H9 (cell line): ENCODE results near the gene SEC14L5. TPM values are rescaled to one million over a fixed set of nuclear protein-coding genes. Genes with fewer than 3 reads are reported as not detected.

Source experiments
- DNase-seq: peaks from one replicate; pipeline ENCODE4 v3.0.0-alpha.2; 2017
- H2AFZ ChIP-seq: one replicate; pipeline ENCODE4 v1.6.1; 2013; ENCODE audit warnings: mild to moderate bottlenecking, low read length, control low read depth, moderate library complexity
- H2AK5ac ChIP-seq: 2 replicates; pipeline ENCODE4 v1.6.1; 2013; ENCODE audit warnings: low read length, control low read depth, mixed read lengths; ENCODE audit not compliant: insufficient read length
- H2BK120ac ChIP-seq: one replicate; pipeline ENCODE4 v1.6.1; 2013; ENCODE audit warnings: low read depth, mild to moderate bottlenecking, low read length, control low read depth, inconsistent platforms; ENCODE audit not compliant: poor library complexity, severe bottlenecking
- H2BK12ac ChIP-seq: 2 replicates; pipeline ENCODE4 v1.6.1; 2013; ENCODE audit warnings: low read length, control low read depth, mixed read lengths, low read depth; ENCODE audit not compliant: insufficient read length
- H2BK15ac ChIP-seq: 2 replicates; pipeline ENCODE4 v1.6.1; 2013; ENCODE audit warnings: low read depth, low read length, control low read depth
- H2BK20ac ChIP-seq: one replicate; pipeline ENCODE4 v1.6.1; 2013; ENCODE audit warnings: low read depth, mild to moderate bottlenecking, low read length, control low read depth, inconsistent platforms; ENCODE audit not compliant: poor library complexity, severe bottlenecking
- H2BK5ac ChIP-seq: 2 replicates; pipeline ENCODE4 v1.6.1; 2013; ENCODE audit warnings: low read length, control low read depth, mixed read lengths; ENCODE audit not compliant: insufficient read length
- H3K14ac ChIP-seq: 2 replicates; pipeline ENCODE4 v1.6.1; 2013; ENCODE audit warnings: low read length, control low read depth; ENCODE audit not compliant: insufficient read depth
- H3K18ac ChIP-seq: 2 replicates; pipeline ENCODE4 v1.6.1; 2013; ENCODE audit warnings: low read depth, mild to moderate bottlenecking, mixed read lengths, low read length, control low read depth; ENCODE audit not compliant: insufficient read length
- H3K23ac ChIP-seq: 2 replicates; pipeline ENCODE4 v1.6.1; 2013; ENCODE audit warnings: low read length, control low read depth, mixed read lengths, low read depth; ENCODE audit not compliant: insufficient read length
- H3K23me2 ChIP-seq: 2 replicates; pipeline ENCODE4 v1.6.1; 2013; ENCODE audit warnings: low read depth, mild to moderate bottlenecking, mixed read lengths, low read length, control low read depth; ENCODE audit not compliant: insufficient read length, poor library complexity, severe bottlenecking
- H3K27ac ChIP-seq: 2 replicates; pipeline ENCODE4 v1.5.1; 2013; ENCODE audit warnings: low read length, control low read depth, mixed read lengths, low read depth; ENCODE audit not compliant: insufficient read length
- H3K27me3 ChIP-seq: 2 replicates; pipeline ENCODE4 v1.6.1; 2013; ENCODE audit warnings: low read length, control low read depth, inconsistent platforms; ENCODE audit not compliant: insufficient read depth
- H3K4ac ChIP-seq: 2 replicates; pipeline ENCODE4 v1.6.1; 2013; ENCODE audit warnings: low read depth, mild to moderate bottlenecking, control low read depth, inconsistent platforms, low read length, moderate library complexity
- H3K4me1 ChIP-seq: 2 replicates; pipeline ENCODE4 v1.6.1; 2013; ENCODE audit warnings: low read length, control low read depth, inconsistent platforms; ENCODE audit not compliant: insufficient read depth
- H3K4me2 ChIP-seq: 2 replicates; pipeline ENCODE4 v1.6.1; 2013; ENCODE audit warnings: low read length, control low read depth, mixed read lengths; ENCODE audit not compliant: insufficient read length, insufficient read depth
- H3K56ac ChIP-seq: 2 replicates; pipeline ENCODE4 v1.6.1; 2013; ENCODE audit warnings: low read depth, mild to moderate bottlenecking, mixed read lengths, low read length, control low read depth; ENCODE audit not compliant: insufficient read length
- H3K79me1 ChIP-seq: 2 replicates; pipeline ENCODE4 v1.6.1; 2013; ENCODE audit warnings: low read depth, mild to moderate bottlenecking, moderate library complexity, low read length, control low read depth, inconsistent platforms; ENCODE audit not compliant: insufficient read depth, poor library complexity, severe bottlenecking
- H3K79me2 ChIP-seq: 2 replicates; pipeline ENCODE4 v1.6.1; 2013; ENCODE audit warnings: low read length, control low read depth, inconsistent platforms; ENCODE audit not compliant: insufficient read depth
- H3K9ac ChIP-seq: 2 replicates; pipeline ENCODE4 v1.6.1; 2013; ENCODE audit warnings: low read length, control low read depth, mixed read lengths; ENCODE audit not compliant: insufficient read length; ENCODE audit errors: extremely low read depth
- H3K9me3 ChIP-seq: one replicate; pipeline ENCODE4 v1.6.1; 2013; ENCODE audit warnings: low read depth, low read length, inconsistent platforms; ENCODE audit not compliant: control insufficient read depth
- H3T11ph ChIP-seq: one replicate; pipeline ENCODE4 v1.6.1; 2013; ENCODE audit warnings: mild to moderate bottlenecking, low read length, control low read depth, inconsistent platforms
- H4K20me1 ChIP-seq: one replicate; pipeline ENCODE4 v1.6.1; 2013; ENCODE audit not compliant: control insufficient read depth, insufficient read length, insufficient read depth
- H4K5ac ChIP-seq: 2 replicates; pipeline ENCODE4 v1.6.1; 2013; ENCODE audit warnings: low read depth, mild to moderate bottlenecking, mixed read lengths, low read length, control low read depth; ENCODE audit not compliant: insufficient read length
- H4K8ac ChIP-seq: replicated peaks from 2 replicates; pipeline ENCODE4 v1.6.1; 2013; ENCODE audit warnings: low read length, control low read depth, mixed read lengths, low read depth; ENCODE audit not compliant: insufficient read length
- H4K91ac ChIP-seq: 2 replicates; pipeline ENCODE4 v1.6.1; 2013; ENCODE audit warnings: low read depth, mild to moderate bottlenecking, moderate library complexity, mixed read lengths, low read length, control low read depth; ENCODE audit not compliant: insufficient read length
- H3K27ac Mint-ChIP-seq, 3 experiments: 2 replicates in 2 of 3; 3 replicates in 1 of 3; pipeline ENCODE4 v1.8.0; 2020 to 2021; ENCODE audit warnings: mixed read lengths in 3 of 3, mild to moderate bottlenecking in 1 of 3, moderate library complexity in 1 of 3
- H3K27me3 Mint-ChIP-seq: 2 replicates; pipeline ENCODE4 v1.8.0; 2021; ENCODE audit warnings: low read depth, mild to moderate bottlenecking, moderate library complexity, mixed read lengths
- H3K36me3 Mint-ChIP-seq, 3 experiments: 2 replicates in 2 of 3; 3 replicates in 1 of 3; pipeline ENCODE4 v1.8.0; 2020 to 2021; ENCODE audit warnings: low read depth in 3 of 3, mixed read lengths in 3 of 3; ENCODE audit not compliant: insufficient read depth in 1 of 3
- H3K4me1 Mint-ChIP-seq, 2 experiments: 2 replicates each; pipeline ENCODE4 v1.8.0; 2020; ENCODE audit warnings: mixed read lengths in 2 of 2
- H3K4me3 Mint-ChIP-seq, 2 experiments: 2 replicates in 1 of 2; 3 replicates in 1 of 2; pipeline ENCODE4 v1.8.0; 2020 to 2021; ENCODE audit warnings: mild to moderate bottlenecking in 2 of 2, mixed read lengths in 2 of 2, moderate library complexity in 1 of 2
- H3K9me3 Mint-ChIP-seq, 2 experiments: 2 replicates in 1 of 2; 3 replicates in 1 of 2; pipeline ENCODE4 v1.8.0; 2020; ENCODE audit warnings: mild to moderate bottlenecking in 2 of 2, mixed read lengths in 2 of 2, moderate library complexity in 1 of 2
- WGBS: extraction: QIAGEN DNeasy Blood & Tissue Kit; methylation state at CpG from one replicate; pipeline ENCODE4 v1.1.7; 2013; ENCODE audit warnings: missing lambda C conversion rate, low lambda C conversion rate, mixed read lengths; ENCODE audit not compliant: insufficient read length; ENCODE audit errors: extremely low coverage; 5-methylcytosine and 5-hydroxymethylcytosine counted together
- total RNA-seq: library from RNA; stranded (reverse); gene quantifications from 2 replicates; pipeline ENCODE4 v1.2.1, GENCODE V29; 2021
- TF ChIP-seq, protein P1 (sequence below): fragments of 200-600 bp; sonication (generic); conservative IDR thresholded peaks from 3 replicates; pipeline ENCODE4 v1.8.0; 2021; ENCODE audit warnings: antibody characterized with exemption, mild to moderate bottlenecking

Gene SEC14L5
- total RNA-seq, 1 experiment from 2014 or later: 4.1 TPM

- no peak overlapping the region for H3T11ph ChIP-seq
- H2AK5ac ChIP-seq: no peak overlapping the region
- Mint-ChIP-seq H3K27ac (peak overlapping the region in 1 of 3 experiments; percentile 57; a peak in 2 of 7 replicates), H3K4me3 (no peak overlapping the region), H3K9me3 (no peaks in the 10 kb centered on the region), H3K27me3 (no peaks in the 10 kb centered on the region), H3K4me1 (peaks cover 13 to 16% of the 10 kb centered on the region in 2 experiments), H3K36me3 (no peaks in the 10 kb centered on the region; a peak in 1 of 7 replicates)
- no peak overlapping the region for H4K5ac ChIP-seq
- WGBS: no CpG with 5 or more reads among the region's 7 CpGs
- H4K8ac ChIP-seq: no peak overlapping the region
- H3K4me1 ChIP-seq: no peaks in the 10 kb centered on the region; the same call in 1 of the 2 replicates
- no peak overlapping the region for H3K4me2 ChIP-seq
- no peaks in the 10 kb centered on the region for H4K20me1 ChIP-seq
- no peaks in the 10 kb centered on the region for H3K79me2 ChIP-seq
- H2BK12ac ChIP-seq: no peak overlapping the region
- no peak overlapping the region for H2BK120ac ChIP-seq
- no peaks in the 10 kb centered on the region for H3K79me1 ChIP-seq
- H3K27me3 ChIP-seq: no peaks in the 10 kb centered on the region
- no peak overlapping the region for H2BK5ac ChIP-seq
- H3K9ac ChIP-seq: no peak overlapping the region
- H2AFZ ChIP-seq: no peak overlapping the region
- H4K91ac ChIP-seq: no peak overlapping the region
- H3K56ac ChIP-seq: no peak overlapping the region
- H3K9me3 ChIP-seq: no peaks in the 10 kb centered on the region
- no peak overlapping the region for H2BK20ac ChIP-seq
- no peak overlapping the region for H3K4ac ChIP-seq
- no peak overlapping the region for H3K18ac ChIP-seq
- H3K23me2 ChIP-seq: no peaks in the 10 kb centered on the region
- no peak for DNase-seq
- no peak overlapping the region for H3K27ac ChIP-seq
- no peak overlapping the region for H2BK15ac ChIP-seq
- H3K23ac ChIP-seq: no peak overlapping the region
- H3K14ac ChIP-seq: no peak overlapping the region; the same call in 1 of the 2 replicates
- TF ChIP-seq, protein P1, sequence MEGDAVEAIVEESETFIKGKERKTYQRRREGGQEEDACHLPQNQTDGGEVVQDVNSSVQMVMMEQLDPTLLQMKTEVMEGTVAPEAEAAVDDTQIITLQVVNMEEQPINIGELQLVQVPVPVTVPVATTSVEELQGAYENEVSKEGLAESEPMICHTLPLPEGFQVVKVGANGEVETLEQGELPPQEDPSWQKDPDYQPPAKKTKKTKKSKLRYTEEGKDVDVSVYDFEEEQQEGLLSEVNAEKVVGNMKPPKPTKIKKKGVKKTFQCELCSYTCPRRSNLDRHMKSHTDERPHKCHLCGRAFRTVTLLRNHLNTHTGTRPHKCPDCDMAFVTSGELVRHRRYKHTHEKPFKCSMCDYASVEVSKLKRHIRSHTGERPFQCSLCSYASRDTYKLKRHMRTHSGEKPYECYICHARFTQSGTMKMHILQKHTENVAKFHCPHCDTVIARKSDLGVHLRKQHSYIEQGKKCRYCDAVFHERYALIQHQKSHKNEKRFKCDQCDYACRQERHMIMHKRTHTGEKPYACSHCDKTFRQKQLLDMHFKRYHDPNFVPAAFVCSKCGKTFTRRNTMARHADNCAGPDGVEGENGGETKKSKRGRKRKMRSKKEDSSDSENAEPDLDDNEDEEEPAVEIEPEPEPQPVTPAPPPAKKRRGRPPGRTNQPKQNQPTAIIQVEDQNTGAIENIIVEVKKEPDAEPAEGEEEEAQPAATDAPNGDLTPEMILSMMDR: no peak
Observed at GRCh38 chr16:4914528-4915225, 43.5 kb upstream of the SEC14L5 start.
